Measurements from ENCODE around the gene FAM98A.
A peak's percentile ranks its signal among the peaks of the same experiment; 100 is the strongest.

FAM98A gene

DNA sequence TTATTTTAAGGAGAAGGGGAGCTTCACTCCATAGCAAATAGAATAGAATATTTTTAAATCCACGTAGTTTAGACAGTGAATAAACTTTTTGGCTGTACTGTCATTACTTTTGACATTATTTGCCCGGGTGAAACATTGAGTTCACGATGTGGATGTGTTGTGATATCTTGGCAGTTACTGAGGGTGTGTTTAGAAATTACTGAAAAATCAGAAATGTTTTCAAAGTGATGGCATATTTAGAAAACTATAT is 769 bp upstream of the FAM98A start:
- Histone ChIP-seq H3K9ac (peak overlapping the region; percentile 85; the same call in 1 of the 2 replicates), H3K4me1 (ENCODE audit: low read depth, poor library complexity, severe bottlenecking) (peaks cover 31% of the 10 kb centered on the region), H3K36me3 (ENCODE audit: insufficient read depth) (peaks cover 6% of the 10 kb centered on the region; the same call in 1 of the 2 replicates), H3K4me3 (IDR thresholded peaks at IDR 0.05; ENCODE audit: insufficient read depth, low read depth, low read length) (peak overlapping the region; percentile 69), H3K27ac (peak overlapping the region; percentile 35; the same call in 1 of the 2 replicates), H2AFZ (ENCODE audit: low read depth) (peak overlapping the region; percentile 71), H3K27me3 (ENCODE audit: insufficient read depth, low read depth) (no peaks in the 10 kb centered on the region), H3K4me2 (peak overlapping the region; percentile 57), H3K79me2 (ENCODE audit: insufficient read depth, low read depth) (peaks cover 41% of the 10 kb centered on the region), H4K20me1 (ENCODE audit: insufficient read depth) (peaks cover 7% of the 10 kb centered on the region; the same call in 1 of the 2 replicates)
- TF ChIP-seq, protein P1, sequence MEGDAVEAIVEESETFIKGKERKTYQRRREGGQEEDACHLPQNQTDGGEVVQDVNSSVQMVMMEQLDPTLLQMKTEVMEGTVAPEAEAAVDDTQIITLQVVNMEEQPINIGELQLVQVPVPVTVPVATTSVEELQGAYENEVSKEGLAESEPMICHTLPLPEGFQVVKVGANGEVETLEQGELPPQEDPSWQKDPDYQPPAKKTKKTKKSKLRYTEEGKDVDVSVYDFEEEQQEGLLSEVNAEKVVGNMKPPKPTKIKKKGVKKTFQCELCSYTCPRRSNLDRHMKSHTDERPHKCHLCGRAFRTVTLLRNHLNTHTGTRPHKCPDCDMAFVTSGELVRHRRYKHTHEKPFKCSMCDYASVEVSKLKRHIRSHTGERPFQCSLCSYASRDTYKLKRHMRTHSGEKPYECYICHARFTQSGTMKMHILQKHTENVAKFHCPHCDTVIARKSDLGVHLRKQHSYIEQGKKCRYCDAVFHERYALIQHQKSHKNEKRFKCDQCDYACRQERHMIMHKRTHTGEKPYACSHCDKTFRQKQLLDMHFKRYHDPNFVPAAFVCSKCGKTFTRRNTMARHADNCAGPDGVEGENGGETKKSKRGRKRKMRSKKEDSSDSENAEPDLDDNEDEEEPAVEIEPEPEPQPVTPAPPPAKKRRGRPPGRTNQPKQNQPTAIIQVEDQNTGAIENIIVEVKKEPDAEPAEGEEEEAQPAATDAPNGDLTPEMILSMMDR (conservative IDR thresholded peaks at IDR 0.05; ENCODE audit: low read depth, low read length), result no peak

DNA sequence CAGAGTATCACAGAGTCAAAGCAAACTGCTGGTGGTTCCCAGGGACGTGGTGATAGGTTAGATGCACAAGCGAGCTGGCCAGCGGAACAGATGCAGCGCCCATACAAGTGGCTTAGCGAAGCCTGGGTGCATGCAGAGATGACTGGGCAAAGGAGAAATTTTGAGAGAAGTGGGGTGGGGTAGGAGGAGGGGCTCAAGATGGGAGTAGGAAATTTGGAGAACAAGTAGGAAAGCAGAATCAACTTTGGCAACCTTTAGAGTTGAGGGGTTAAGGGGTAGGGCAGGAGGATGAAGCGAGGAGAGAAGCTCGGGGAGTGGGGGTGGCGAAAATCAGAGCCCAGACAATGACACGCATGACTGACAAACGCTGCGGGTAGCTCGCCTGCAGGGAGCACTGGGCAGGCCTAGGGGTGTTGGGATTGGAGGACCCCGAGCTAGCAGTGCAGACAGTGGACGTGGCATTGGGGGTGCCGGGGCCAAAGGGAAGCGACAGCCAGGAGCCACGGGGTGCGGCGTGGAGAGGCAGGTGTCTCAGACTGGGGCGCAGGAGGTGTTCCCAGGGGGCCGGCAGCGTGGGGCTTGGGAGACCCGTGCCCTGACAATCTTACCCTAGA is 431 bp downstream of the FAM98A start:
- Histone ChIP-seq H3K27me3 (ENCODE audit: insufficient read depth, low read depth) (no peaks in the 10 kb centered on the region), H3K4me1 (ENCODE audit: low read depth, poor library complexity, severe bottlenecking) (peaks cover 31% of the 10 kb centered on the region), H3K79me2 (ENCODE audit: insufficient read depth, low read depth) (peaks cover 49% of the 10 kb centered on the region), H3K4me3 (IDR thresholded peaks at IDR 0.05; ENCODE audit: insufficient read depth, low read depth, low read length) (peak overlapping the region; percentile 47), H3K27ac (peak overlapping the region; percentile 69), H4K20me1 (ENCODE audit: insufficient read depth) (peaks cover 7% of the 10 kb centered on the region; the same call in 1 of the 2 replicates), H3K9ac (peak overlapping the region; percentile 85), H3K36me3 (ENCODE audit: insufficient read depth) (peaks cover 7% of the 10 kb centered on the region; the same call in 1 of the 2 replicates), H3K4me2 (peak overlapping the region; percentile 98), H2AFZ (ENCODE audit: low read depth) (peak overlapping the region; percentile 79)
- TF ChIP-seq, protein P1 (conservative IDR thresholded peaks at IDR 0.05; ENCODE audit: low read depth, low read length), result no peak

DNA sequence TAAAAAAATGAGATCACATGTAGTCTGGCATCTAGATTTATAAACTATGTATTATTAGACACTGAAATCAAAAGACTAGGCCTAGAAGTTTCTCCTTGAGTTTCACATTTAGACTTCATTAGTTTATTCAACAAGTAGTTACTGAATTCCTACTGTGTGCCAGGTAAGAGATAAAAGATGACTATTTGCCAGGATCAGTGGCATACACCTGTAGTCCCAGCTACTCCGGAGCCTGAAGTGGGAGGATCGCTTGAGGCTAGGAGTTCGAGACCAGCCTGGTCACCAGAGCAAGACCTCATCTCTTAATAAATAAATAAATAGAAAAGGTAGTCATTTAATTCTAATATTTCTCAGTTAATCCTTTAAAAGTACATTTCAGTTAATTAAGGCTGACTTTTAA is 2.1 kb downstream of the FAM98A start:
- Histone ChIP-seq H3K4me3 (IDR thresholded peaks at IDR 0.05; ENCODE audit: insufficient read depth, low read depth, low read length) (no peak overlapping the region), H3K36me3 (ENCODE audit: insufficient read depth) (peaks cover 7% of the 10 kb centered on the region; the same call in 1 of the 2 replicates), H3K79me2 (ENCODE audit: insufficient read depth, low read depth) (peaks cover 52% of the 10 kb centered on the region), H3K27ac (no peak overlapping the region), H3K4me1 (ENCODE audit: low read depth, poor library complexity, severe bottlenecking) (peaks cover 36% of the 10 kb centered on the region), H3K9ac (no peak overlapping the region), H4K20me1 (ENCODE audit: insufficient read depth) (peaks cover 7% of the 10 kb centered on the region; the same call in 1 of the 2 replicates), H3K4me2 (peak overlapping the region; percentile 98), H2AFZ (ENCODE audit: low read depth) (no peak overlapping the region), H3K27me3 (ENCODE audit: insufficient read depth, low read depth) (no peaks in the 10 kb centered on the region)
- TF ChIP-seq, protein P1 (conservative IDR thresholded peaks at IDR 0.05; ENCODE audit: low read depth, low read length), result no peak

DNA sequence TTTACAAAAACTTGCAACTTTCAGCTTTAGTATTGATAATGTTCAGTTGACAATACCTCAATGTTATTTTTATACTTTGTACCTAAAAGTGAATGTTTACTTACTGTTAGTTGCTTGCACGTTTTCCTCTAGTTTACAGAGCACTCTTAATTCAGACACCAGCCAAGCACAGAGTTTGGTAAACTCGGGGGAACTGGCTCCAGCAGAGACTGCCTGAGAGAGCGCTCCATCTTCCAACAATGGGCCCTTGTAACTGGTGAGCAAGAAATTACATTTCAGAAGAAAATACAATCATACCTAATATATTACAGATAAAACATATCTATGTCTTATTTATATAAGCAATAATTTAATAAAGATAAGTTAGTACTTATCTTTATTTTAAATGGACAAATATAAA is 3.7 kb downstream of the FAM98A start:
- H3K4me2 ChIP-seq, result no peak overlapping the region
- H3K27ac ChIP-seq, result no peak overlapping the region
- no peaks in the 10 kb centered on the region for H3K27me3 ChIP-seq (ENCODE audit: insufficient read depth, low read depth)
- no peak overlapping the region for H2AFZ ChIP-seq (ENCODE audit: low read depth)
- no peak overlapping the region for H3K4me3 ChIP-seq (IDR thresholded peaks at IDR 0.05; ENCODE audit: insufficient read depth, low read depth, low read length)
- peaks cover 36% of the 10 kb centered on the region for H3K4me1 ChIP-seq (ENCODE audit: low read depth, poor library complexity, severe bottlenecking)
- TF ChIP-seq, protein P1 (conservative IDR thresholded peaks at IDR 0.05; ENCODE audit: low read depth, low read length), result no peak
- peaks cover 52% of the 10 kb centered on the region for H3K79me2 ChIP-seq (ENCODE audit: insufficient read depth, low read depth)
- H3K9ac ChIP-seq, result no peak overlapping the region
- H4K20me1 ChIP-seq (ENCODE audit: insufficient read depth), result peaks cover 7% of the 10 kb centered on the region; the same call in 1 of the 2 replicates
- peaks cover 7% of the 10 kb centered on the region; the same call in 1 of the 2 replicates for H3K36me3 ChIP-seq (ENCODE audit: insufficient read depth)
